Astrocyte (in vitro differentiated cells and primary cell): ENCODE data around the gene GON4L.

Experiments used
- EZH2 ChIP-seq: IDR thresholded peaks from 2 replicates; pipeline ENCODE4 v1.6.1; 2012; ENCODE audit warnings: mild to moderate bottlenecking, low read length, inconsistent platforms; ENCODE audit not compliant: insufficient read depth
- TF ChIP-seq, protein P1 (sequence below): IDR thresholded peaks from 2 replicates; pipeline ENCODE4 v1.5.1; 2011; ENCODE audit warnings: low read depth, mild to moderate bottlenecking, inconsistent platforms, low read length, moderate library complexity; ENCODE audit not compliant: insufficient read depth

DNA sequence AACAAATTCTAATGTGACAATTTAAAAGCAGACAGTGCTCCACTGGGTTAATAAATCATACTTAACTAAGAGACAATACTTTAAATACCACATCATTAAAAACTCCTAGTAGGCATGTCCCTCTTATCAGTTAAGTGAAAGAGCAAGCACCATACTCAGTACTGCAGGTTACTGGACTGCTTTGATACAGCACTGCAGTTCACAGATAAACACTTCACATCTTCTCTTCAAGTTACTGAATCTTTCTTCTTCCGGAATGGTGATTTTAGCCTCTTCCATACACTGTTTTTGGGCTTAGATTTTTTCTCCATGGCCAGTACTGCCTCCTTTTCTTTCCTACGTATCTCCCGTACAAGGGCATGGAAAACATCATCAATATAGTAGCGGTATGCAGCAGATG lies 43.1 kb upstream of the GON4L start:
- TF ChIP-seq, protein P1, sequence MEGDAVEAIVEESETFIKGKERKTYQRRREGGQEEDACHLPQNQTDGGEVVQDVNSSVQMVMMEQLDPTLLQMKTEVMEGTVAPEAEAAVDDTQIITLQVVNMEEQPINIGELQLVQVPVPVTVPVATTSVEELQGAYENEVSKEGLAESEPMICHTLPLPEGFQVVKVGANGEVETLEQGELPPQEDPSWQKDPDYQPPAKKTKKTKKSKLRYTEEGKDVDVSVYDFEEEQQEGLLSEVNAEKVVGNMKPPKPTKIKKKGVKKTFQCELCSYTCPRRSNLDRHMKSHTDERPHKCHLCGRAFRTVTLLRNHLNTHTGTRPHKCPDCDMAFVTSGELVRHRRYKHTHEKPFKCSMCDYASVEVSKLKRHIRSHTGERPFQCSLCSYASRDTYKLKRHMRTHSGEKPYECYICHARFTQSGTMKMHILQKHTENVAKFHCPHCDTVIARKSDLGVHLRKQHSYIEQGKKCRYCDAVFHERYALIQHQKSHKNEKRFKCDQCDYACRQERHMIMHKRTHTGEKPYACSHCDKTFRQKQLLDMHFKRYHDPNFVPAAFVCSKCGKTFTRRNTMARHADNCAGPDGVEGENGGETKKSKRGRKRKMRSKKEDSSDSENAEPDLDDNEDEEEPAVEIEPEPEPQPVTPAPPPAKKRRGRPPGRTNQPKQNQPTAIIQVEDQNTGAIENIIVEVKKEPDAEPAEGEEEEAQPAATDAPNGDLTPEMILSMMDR: no peak
- TF ChIP-seq EZH2: no peak
